Endodermal cell (in vitro differentiated cells): ENCODE results near the gene TMEM38B. TPM values are rescaled to one million over a fixed set of nuclear protein-coding genes. Genes with fewer than 3 reads are reported as not detected.

Experiments
- DNase-seq: peaks from one replicate; pipeline ENCODE4 v3.0.0-alpha.2; 2017
- H3K27ac ChIP-seq: 2 replicates; pipeline ENCODE4 v1.5.1; 2013; ENCODE audit warnings: mild to moderate bottlenecking, low read depth, low read length, moderate library complexity
- H3K27me3 ChIP-seq: 2 replicates; pipeline ENCODE4 v1.6.1; 2013; ENCODE audit warnings: mild to moderate bottlenecking, low read length, moderate library complexity; ENCODE audit not compliant: insufficient read depth, control insufficient read depth, poor library complexity, severe bottlenecking
- H3K36me3 ChIP-seq: 2 replicates; pipeline ENCODE4 v1.7.0; 2013; ENCODE audit warnings: mild to moderate bottlenecking, low read length, moderate library complexity; ENCODE audit not compliant: control insufficient read depth, insufficient read depth
- H3K4me1 ChIP-seq: one replicate; pipeline ENCODE4 v1.7.0; 2013; ENCODE audit warnings: low read length; ENCODE audit not compliant: control insufficient read depth, insufficient read depth
- H3K4me3 ChIP-seq: 2 replicates; pipeline ENCODE4 v1.5.1; 2013; ENCODE audit warnings: mild to moderate bottlenecking, low read length, moderate library complexity
- H3K9ac ChIP-seq: 2 replicates; pipeline ENCODE4 v1.6.1; 2013; ENCODE audit warnings: mild to moderate bottlenecking, low read length, moderate library complexity; ENCODE audit not compliant: poor library complexity, severe bottlenecking; ENCODE audit errors: extremely low read depth
- H3K9me3 ChIP-seq: 2 replicates; pipeline ENCODE4 v1.6.1; 2013; ENCODE audit warnings: mild to moderate bottlenecking, low read length, moderate library complexity; ENCODE audit not compliant: control insufficient read depth
- H3K27ac Mint-ChIP-seq: 2 replicates; pipeline ENCODE4 v1.8.0; 2020; ENCODE audit warnings: mixed read lengths
- H3K27me3 Mint-ChIP-seq: 2 replicates; pipeline ENCODE4 v1.8.0; 2021; ENCODE audit warnings: mild to moderate bottlenecking, mixed read lengths; ENCODE audit not compliant: insufficient read depth
- H3K36me3 Mint-ChIP-seq: 2 replicates; pipeline ENCODE4 v1.8.0; 2020; ENCODE audit warnings: low read depth, mixed read lengths
- H3K4me1 Mint-ChIP-seq: 2 replicates; pipeline ENCODE4 v1.8.0; 2020; ENCODE audit warnings: mixed read lengths
- H3K4me3 Mint-ChIP-seq: 2 replicates; pipeline ENCODE4 v1.8.0; 2020; ENCODE audit warnings: mild to moderate bottlenecking, moderate library complexity, mixed read lengths
- H3K9me3 Mint-ChIP-seq: 2 replicates; pipeline ENCODE4 v1.8.0; 2020; ENCODE audit warnings: mild to moderate bottlenecking, mixed read lengths
- WGBS, 2 experiments: methylation state at CpG; one replicate each; pipeline versions ENCODE4 v1.1.5 to v1.1.7; 2013; ENCODE audit warnings: missing lambda C conversion rate in 2 of 2, mixed read lengths in 1 of 2; ENCODE audit not compliant: insufficient coverage in 1 of 2, insufficient read length in 1 of 2; 5-methylcytosine and 5-hydroxymethylcytosine counted together
- total RNA-seq, 2 donors: library from RNA; stranded (reverse); fragmentation: NEBNext Ultra II Directional in 1 of 2; extraction: Animal tissue kit (Norgen Biotek cat#: 25700) in 1 of 2; gene quantifications; 2 replicates in 1 of 2; 3 replicates in 1 of 2; pipeline ENCODE4 v1.2.1, GENCODE V29; 2021
- TF ChIP-seq, protein P1 (sequence below): fragments of 200-600 bp; sonication (generic); conservative IDR thresholded peaks from 2 replicates; pipeline ENCODE4 v1.5.0; 2021; ENCODE audit warnings: antibody characterized with exemption, mild to moderate bottlenecking

TMEM38B gene
- total RNA-seq, 2 donors from 2014 or later: 24.7 to 48.0 TPM

DNA sequence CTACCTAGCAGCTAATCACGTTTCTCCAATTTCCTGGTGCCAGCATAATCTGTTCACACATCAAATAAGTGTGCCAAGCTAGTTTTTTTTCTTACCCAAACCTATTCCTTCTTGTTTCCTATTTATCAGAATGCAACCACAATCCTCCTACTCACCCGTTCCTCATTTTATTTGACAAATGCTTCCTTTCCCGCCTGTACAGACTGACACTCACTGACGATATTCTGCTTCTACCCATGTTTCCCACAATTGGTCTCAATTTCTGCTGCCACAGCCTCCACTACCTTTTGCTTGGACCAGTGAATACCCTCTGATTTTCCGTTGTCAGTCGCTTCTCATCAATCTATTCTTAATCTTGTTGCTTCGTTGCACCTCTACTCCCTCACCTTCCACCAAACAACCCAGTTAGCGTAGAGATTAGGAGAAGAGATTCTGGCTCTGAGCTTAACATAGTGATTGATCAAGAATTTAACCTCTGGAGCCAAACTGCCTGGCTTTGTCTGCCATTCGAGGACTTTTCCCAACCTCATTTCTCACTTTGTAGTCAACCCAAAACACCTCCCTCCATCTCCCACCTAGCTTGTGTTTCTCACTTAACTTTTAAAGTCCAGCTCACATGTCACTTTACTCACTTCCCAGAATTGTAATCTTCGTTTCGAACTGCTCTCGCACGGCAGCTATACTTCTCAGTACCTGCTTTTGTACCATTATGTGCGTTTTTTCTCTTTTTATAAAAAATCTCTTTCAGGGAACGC lies 729 bp upstream of the TMEM38B start:
- no peak overlapping the region for H3K27ac Mint-ChIP-seq
- peaks cover 76% of the 10 kb centered on the region for H3K27me3 Mint-ChIP-seq
- TF ChIP-seq, protein P1, sequence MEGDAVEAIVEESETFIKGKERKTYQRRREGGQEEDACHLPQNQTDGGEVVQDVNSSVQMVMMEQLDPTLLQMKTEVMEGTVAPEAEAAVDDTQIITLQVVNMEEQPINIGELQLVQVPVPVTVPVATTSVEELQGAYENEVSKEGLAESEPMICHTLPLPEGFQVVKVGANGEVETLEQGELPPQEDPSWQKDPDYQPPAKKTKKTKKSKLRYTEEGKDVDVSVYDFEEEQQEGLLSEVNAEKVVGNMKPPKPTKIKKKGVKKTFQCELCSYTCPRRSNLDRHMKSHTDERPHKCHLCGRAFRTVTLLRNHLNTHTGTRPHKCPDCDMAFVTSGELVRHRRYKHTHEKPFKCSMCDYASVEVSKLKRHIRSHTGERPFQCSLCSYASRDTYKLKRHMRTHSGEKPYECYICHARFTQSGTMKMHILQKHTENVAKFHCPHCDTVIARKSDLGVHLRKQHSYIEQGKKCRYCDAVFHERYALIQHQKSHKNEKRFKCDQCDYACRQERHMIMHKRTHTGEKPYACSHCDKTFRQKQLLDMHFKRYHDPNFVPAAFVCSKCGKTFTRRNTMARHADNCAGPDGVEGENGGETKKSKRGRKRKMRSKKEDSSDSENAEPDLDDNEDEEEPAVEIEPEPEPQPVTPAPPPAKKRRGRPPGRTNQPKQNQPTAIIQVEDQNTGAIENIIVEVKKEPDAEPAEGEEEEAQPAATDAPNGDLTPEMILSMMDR: no peak
- Histone ChIP-seq H3K27me3 (peaks cover 53% of the 10 kb centered on the region), H3K9me3 (no peaks in the 10 kb centered on the region), H3K36me3 (no peaks in the 10 kb centered on the region), H3K27ac (no peak overlapping the region), H3K4me1 (no peaks in the 10 kb centered on the region), H3K4me3 (peak overlapping the region; percentile 84), H3K9ac (peak overlapping the region; percentile 21)
- peak overlapping the region; percentile 71 for H3K4me3 Mint-ChIP-seq
- H3K9me3 Mint-ChIP-seq: no peaks in the 10 kb centered on the region
- peaks cover 14% of the 10 kb centered on the region for H3K4me1 Mint-ChIP-seq
- H3K36me3 Mint-ChIP-seq: no peaks in the 10 kb centered on the region
- WGBS, 2 experiments: 28 to 47% methylated on average over 12 to 15 of the region's 15 CpGs
- peak; percentile 53 for DNase-seq

GRCh38 chr9:105694848-105695581 lies 674 bp downstream of the TMEM38B start:
- H3K4me1 ChIP-seq: no peaks in the 10 kb centered on the region
- TF ChIP-seq, protein P1: no peak
- peak overlapping the region; percentile 84 for H3K4me3 ChIP-seq
- Mint-ChIP-seq H3K4me3 (peak overlapping the region; percentile 71), H3K27ac (no peak overlapping the region), H3K27me3 (peaks cover 63% of the 10 kb centered on the region), H3K9me3 (no peaks in the 10 kb centered on the region), H3K4me1 (peaks cover 24% of the 10 kb centered on the region), H3K36me3 (no peaks in the 10 kb centered on the region)
- H3K9me3 ChIP-seq: no peaks in the 10 kb centered on the region
- H3K27me3 ChIP-seq: peaks cover 49% of the 10 kb centered on the region
- WGBS, 2 experiments: 7 to 11% methylated on average over 18 to 42 of the region's 42 CpGs
- H3K36me3 ChIP-seq: no peaks in the 10 kb centered on the region
- peak overlapping the region; percentile 1 for H3K9ac ChIP-seq
- H3K27ac ChIP-seq: no peak overlapping the region
- DNase-seq: peak; percentile 85

- Histone ChIP-seq H3K27ac (no peak overlapping the region), H3K9me3 (no peaks in the 10 kb centered on the region), H3K36me3 (no peaks in the 10 kb centered on the region), H3K9ac (no peak overlapping the region), H3K4me3 (no peak overlapping the region), H3K4me1 (no peaks in the 10 kb centered on the region), H3K27me3 (peaks cover 39% of the 10 kb centered on the region)
- Mint-ChIP-seq H3K36me3 (no peaks in the 10 kb centered on the region), H3K27ac (no peak overlapping the region), H3K4me1 (peaks cover 24% of the 10 kb centered on the region), H3K9me3 (no peaks in the 10 kb centered on the region), H3K27me3 (peaks cover 55% of the 10 kb centered on the region), H3K4me3 (no peak overlapping the region)
- TF ChIP-seq, protein P1: no peak
- no peak for DNase-seq
- 95 to 96% methylated on average over 6 to 11 of the region's 12 CpGs for WGBS, 2 experiments
Observed at GRCh38 chr9:105696219-105696793, 2.0 kb downstream of the TMEM38B start.
